Measurements from ENCODE around the gene INSC.

DNA sequence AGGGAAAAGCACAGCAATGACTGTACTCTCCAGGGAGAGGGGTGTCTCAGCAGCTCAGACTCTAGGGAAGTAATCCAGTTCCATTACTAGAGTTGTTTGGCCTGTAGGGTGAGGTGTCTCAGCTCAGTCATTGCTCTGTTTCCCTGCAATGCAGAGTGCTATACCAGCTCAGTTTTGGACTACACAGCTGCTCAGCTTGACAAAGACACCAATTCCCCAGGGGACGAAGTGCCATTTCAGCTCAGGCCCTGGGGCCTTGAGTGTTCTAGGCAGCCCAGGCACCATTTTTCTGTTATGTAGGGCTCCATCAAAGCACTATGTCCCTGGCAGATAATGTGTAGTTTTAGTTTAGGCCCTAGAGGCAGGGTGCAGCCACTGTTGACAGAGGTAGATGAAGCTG is 23.1 kb upstream of the INSC start:
- TF ChIP-seq SMC3 (conservative IDR thresholded peaks at IDR 0.05; ENCODE audit: insufficient read depth, low read depth, low read length) (no peak), ZEB2 (IDR thresholded peaks at IDR 0.05) (no peak), EP300 (IDR thresholded peaks at IDR 0.05; ENCODE audit: low read length) (no peak), FOXK1 (CRISPR knock-in tag; IDR thresholded peaks at IDR 0.05; ENCODE audit: borderline replicate concordance) (no peak), ZNF263 (CRISPR knock-in tag; IDR thresholded peaks at IDR 0.05; ENCODE audit: borderline replicate concordance) (no peak), CHD4 (IDR thresholded peaks at IDR 0.05; ENCODE audit: insufficient read depth, insufficient replicate concordance, low read depth, low read length, poor library complexity, severe bottlenecking) (no peak), POLR2AphosphoS5 (IDR thresholded peaks at IDR 0.05; ENCODE audit: control insufficient read depth, insufficient read depth, low read depth, low read length) (no peak), ZNF232 (CRISPR knock-in tag; IDR thresholded peaks at IDR 0.05) (no peak), SIX5 (IDR thresholded peaks at IDR 0.05; ENCODE audit: borderline replicate concordance in 1 of 2, insufficient read depth in 1 of 2, low read depth in 1 of 2, low read length in 2 of 2) (no peak), BDP1 (IDR thresholded peaks at IDR 0.05; ENCODE audit: insufficient read depth, insufficient read length) (no peak), RNF2 (IDR thresholded peaks at IDR 0.05) (no peak)
- TF ChIP-seq, protein P1, sequence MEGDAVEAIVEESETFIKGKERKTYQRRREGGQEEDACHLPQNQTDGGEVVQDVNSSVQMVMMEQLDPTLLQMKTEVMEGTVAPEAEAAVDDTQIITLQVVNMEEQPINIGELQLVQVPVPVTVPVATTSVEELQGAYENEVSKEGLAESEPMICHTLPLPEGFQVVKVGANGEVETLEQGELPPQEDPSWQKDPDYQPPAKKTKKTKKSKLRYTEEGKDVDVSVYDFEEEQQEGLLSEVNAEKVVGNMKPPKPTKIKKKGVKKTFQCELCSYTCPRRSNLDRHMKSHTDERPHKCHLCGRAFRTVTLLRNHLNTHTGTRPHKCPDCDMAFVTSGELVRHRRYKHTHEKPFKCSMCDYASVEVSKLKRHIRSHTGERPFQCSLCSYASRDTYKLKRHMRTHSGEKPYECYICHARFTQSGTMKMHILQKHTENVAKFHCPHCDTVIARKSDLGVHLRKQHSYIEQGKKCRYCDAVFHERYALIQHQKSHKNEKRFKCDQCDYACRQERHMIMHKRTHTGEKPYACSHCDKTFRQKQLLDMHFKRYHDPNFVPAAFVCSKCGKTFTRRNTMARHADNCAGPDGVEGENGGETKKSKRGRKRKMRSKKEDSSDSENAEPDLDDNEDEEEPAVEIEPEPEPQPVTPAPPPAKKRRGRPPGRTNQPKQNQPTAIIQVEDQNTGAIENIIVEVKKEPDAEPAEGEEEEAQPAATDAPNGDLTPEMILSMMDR (IDR thresholded peaks at IDR 0.05 in 2 of 3, conservative IDR thresholded peaks at IDR 0.05 in 1 of 3; ENCODE audit: insufficient read depth in 2 of 3, low read depth in 1 of 3, low read length in 3 of 3): no peak
